ENCODE results near the gene MEGF8. TPM values are rescaled to one million over a fixed set of nuclear protein-coding genes. Genes with fewer than 3 reads are reported as not detected.

MEGF8 gene
- total and polyA plus RNA-seq, 2 of the 13 experiments (the other 11 are each of a cell fraction or from before 2014, with no cell fraction given) = 4.0 to 8.8 TPM

- peak; percentile 7; the same call in 1 of the 2 replicates for TF ChIP-seq ZNF574 (CRISPR knock-in tag; IDR thresholded peaks at IDR 0.05)
- no peak for TF ChIP-seq ZNF552 (CRISPR knock-in tag; IDR thresholded peaks at IDR 0.05; ENCODE audit: borderline replicate concordance)
- TF ChIP-seq KDM3A (CRISPR knock-in tag; IDR thresholded peaks at IDR 0.05; ENCODE audit: low read depth) = no peak
- peak; percentile 83 for TF ChIP-seq DPF2 (CRISPR knock-in tag; IDR thresholded peaks at IDR 0.05; ENCODE audit: borderline replicate concordance, low read depth)
- no peak for TF ChIP-seq IKZF5 (CRISPR knock-in tag; IDR thresholded peaks at IDR 0.05)
- TF ChIP-seq ZMYM3 (CRISPR knock-in tag; IDR thresholded peaks at IDR 0.05) = no peak; the same call in 1 of the 2 replicates
- TF ChIP-seq MYC (CRISPR knock-in tag; IDR thresholded peaks at IDR 0.05; ENCODE audit: borderline replicate concordance) = peak; percentile 27; the same call in 1 of the 2 replicates
- no peak for TF ChIP-seq ZNF816 (CRISPR knock-in tag; IDR thresholded peaks at IDR 0.05; ENCODE audit: borderline replicate concordance)
- no peak for TF ChIP-seq ELF3 (CRISPR knock-in tag; IDR thresholded peaks at IDR 0.05)
- no peak for TF ChIP-seq KLF6 (CRISPR knock-in tag; IDR thresholded peaks at IDR 0.05)
- no peak for TF ChIP-seq ZNF841 (CRISPR knock-in tag; IDR thresholded peaks at IDR 0.05; ENCODE audit: borderline replicate concordance)
- no peak for TF ChIP-seq ELF1 (CRISPR knock-in tag; IDR thresholded peaks at IDR 0.05)
- TF ChIP-seq HNRNPL (IDR thresholded peaks at IDR 0.05; ENCODE audit: low read depth, low read length) = peak; percentile 0; the same call in 1 of the 2 replicates
- TF ChIP-seq DMAP1 (CRISPR knock-in tag; IDR thresholded peaks at IDR 0.05) = no peak
- no peak for TF ChIP-seq REXO4 (CRISPR knock-in tag; IDR thresholded peaks at IDR 0.05; ENCODE audit: borderline replicate concordance)
- no peak for TF ChIP-seq ETV5 (CRISPR knock-in tag; IDR thresholded peaks at IDR 0.05; ENCODE audit: borderline replicate concordance)
- TF ChIP-seq NFE2L1 (CRISPR knock-in tag; IDR thresholded peaks at IDR 0.05; ENCODE audit: borderline replicate concordance) = no peak
- TF ChIP-seq ZNF496 (CRISPR knock-in tag; IDR thresholded peaks at IDR 0.05; ENCODE audit: insufficient replicate concordance) = no peak
- no peak for TF ChIP-seq ZNF766 (CRISPR knock-in tag; IDR thresholded peaks at IDR 0.05; ENCODE audit: borderline replicate concordance)
- 0 out of 2 replicates have a peak, but pooled peaks have one; percentile 10 for TF ChIP-seq PRDM10 (CRISPR knock-in tag; IDR thresholded peaks at IDR 0.05; ENCODE audit: low read depth)
- no peak for TF ChIP-seq TRIM24 (CRISPR knock-in tag; IDR thresholded peaks at IDR 0.05)
Observed at GRCh38 chr19:42281827-42282762, 43.3 kb upstream of the MEGF8 start (continued).
